ENCODE measurements around the gene IVD. TPM values are rescaled to one million over a fixed set of nuclear protein-coding genes. Genes with fewer than 3 reads are reported as not detected.

The IVD gene
- total RNA-seq, 1 donor = 12.7 TPM

GRCh38 chr15:40389824-40390595, 15.6 kb upstream of the IVD start:
- Histone ChIP-seq H3K27me3 (ENCODE audit: insufficient read depth, low read length) (no peaks in the 10 kb centered on the region), H3K4me1 (ENCODE audit: insufficient read depth, low read length) (peaks cover 46% of the 10 kb centered on the region), H3K4me3 (ENCODE audit: low read length) (no peak overlapping the region), H3K9me3 (ENCODE audit: low read depth, low read length) (no peaks in the 10 kb centered on the region)

- Histone ChIP-seq H3K4me1 (ENCODE audit: insufficient read depth, low read length) (peaks cover 68% of the 10 kb centered on the region), H3K27me3 (ENCODE audit: insufficient read depth, low read length) (no peaks in the 10 kb centered on the region), H3K9me3 (ENCODE audit: low read depth, low read length) (no peaks in the 10 kb centered on the region), H3K4me3 (ENCODE audit: low read length) (no peak overlapping the region)
Measured at GRCh38 chr15:40392986-40393948, 12.3 kb upstream of the IVD start.

DNA sequence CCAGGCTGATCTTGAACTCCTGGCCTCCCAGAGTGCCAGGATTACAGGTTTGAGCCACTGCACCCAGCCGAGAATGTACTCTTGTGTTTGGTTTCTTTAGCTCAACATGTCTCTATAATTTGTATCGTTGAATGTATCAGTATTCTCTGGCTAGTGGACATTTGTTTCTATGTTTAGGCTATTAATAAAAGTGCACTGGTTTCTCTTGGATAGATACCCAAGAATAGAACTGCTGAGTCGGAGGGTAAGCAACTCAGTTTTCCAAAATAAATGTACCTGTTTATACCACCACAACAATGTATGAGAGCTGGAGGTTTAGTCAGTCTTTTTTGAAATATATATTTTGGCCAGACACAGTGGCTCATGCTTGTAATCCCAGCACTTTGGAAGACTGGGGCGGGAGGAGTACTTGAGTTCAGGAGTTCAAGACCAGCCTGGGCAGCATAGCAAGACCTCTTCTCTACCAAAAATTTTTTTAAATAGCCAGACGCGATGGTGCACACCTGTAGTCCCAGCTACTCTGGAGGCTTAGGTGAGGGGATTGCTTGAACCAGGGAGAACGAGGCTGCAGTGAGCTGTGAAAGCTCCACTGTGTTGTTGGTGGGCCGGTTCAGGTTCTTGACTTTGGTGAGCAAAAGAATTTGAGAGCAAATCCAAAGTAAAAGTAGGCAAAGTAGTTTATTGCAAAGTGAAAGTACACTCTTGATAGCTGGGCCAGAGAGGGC, 7.7 kb upstream of the IVD start:
- Histone ChIP-seq H3K9me3 (ENCODE audit: low read depth, low read length) (no peaks in the 10 kb centered on the region), H3K27me3 (ENCODE audit: insufficient read depth, low read length) (no peaks in the 10 kb centered on the region), H3K4me3 (ENCODE audit: low read length) (no peak overlapping the region), H3K4me1 (ENCODE audit: insufficient read depth, low read length) (peaks cover 58% of the 10 kb centered on the region)

DNA sequence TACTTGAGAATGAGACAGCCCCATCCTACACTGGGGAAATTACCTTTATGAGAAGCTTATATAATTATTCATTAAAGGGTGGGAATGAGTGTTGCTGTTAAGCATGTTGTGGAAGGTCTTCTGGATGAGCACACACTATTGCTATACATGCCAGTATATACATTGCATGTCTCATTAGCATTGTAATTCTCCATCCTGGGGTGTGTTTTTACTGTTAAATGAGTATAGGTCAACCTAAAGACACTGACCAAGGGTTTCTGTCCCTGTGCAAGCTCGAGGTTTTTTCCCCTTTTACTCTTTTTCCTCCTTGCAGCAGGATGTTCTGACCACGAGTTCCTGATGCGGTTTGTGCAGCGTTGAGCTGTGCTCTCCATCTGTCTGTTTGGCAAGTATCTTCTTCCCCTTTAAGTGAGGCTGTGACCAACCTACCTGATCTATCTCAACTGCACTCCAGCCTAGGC, 7.2 kb upstream of the IVD start:
- H3K4me3 ChIP-seq (ENCODE audit: low read length) = no peak overlapping the region
- no peaks in the 10 kb centered on the region for H3K27me3 ChIP-seq (ENCODE audit: insufficient read depth, low read length)
- peaks cover 57% of the 10 kb centered on the region for H3K4me1 ChIP-seq (ENCODE audit: insufficient read depth, low read length)
- H3K9me3 ChIP-seq (ENCODE audit: low read depth, low read length) = no peaks in the 10 kb centered on the region

GRCh38 chr15:40399370-40399769, 6.2 kb upstream of the IVD start:
- H3K9me3 ChIP-seq (ENCODE audit: low read depth, low read length) = no peaks in the 10 kb centered on the region
- no peak overlapping the region for H3K4me3 ChIP-seq (ENCODE audit: low read length)
- no peaks in the 10 kb centered on the region for H3K27me3 ChIP-seq (ENCODE audit: insufficient read depth, low read length)
- H3K4me1 ChIP-seq (ENCODE audit: insufficient read depth, low read length) = peaks cover 50% of the 10 kb centered on the region

DNA sequence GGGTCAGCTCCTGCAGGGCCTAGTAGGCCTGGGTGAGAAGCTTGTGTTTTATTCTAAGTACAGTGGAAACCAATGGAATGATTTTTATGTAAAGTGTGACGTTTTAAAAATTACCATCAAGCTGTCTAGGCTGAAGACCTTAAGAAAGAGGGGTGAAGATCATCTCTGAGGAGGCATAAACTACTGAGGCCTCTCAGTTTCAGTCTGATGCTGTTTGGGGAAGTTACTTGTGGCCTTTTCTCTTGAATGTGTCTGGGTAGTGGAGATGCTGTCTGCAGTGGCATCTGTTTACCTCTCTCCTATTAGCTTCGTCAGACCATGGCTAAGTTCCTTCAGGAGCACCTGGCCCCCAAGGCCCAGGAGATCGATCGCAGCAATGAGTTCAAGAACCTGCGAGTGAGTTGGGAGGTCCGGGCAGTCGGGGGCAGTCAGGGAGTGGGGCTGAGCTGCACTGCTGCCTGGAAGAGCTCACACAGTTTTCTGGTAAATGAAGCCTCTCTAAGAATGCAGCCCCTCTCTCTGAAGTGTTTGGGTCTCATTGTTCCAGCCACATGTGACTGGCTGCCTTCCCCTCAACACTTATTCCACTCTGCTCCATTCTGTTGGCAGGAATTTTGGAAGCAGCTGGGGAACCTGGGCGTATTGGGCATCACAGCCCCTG, 1.9 kb downstream of the IVD start:
- no peaks in the 10 kb centered on the region for H3K27me3 ChIP-seq (ENCODE audit: insufficient read depth, low read length)
- no peak overlapping the region for H3K4me3 ChIP-seq (ENCODE audit: low read length)
- H3K9me3 ChIP-seq (ENCODE audit: low read depth, low read length) = no peaks in the 10 kb centered on the region
- peaks cover 30% of the 10 kb centered on the region for H3K4me1 ChIP-seq (ENCODE audit: insufficient read depth, low read length)

DNA sequence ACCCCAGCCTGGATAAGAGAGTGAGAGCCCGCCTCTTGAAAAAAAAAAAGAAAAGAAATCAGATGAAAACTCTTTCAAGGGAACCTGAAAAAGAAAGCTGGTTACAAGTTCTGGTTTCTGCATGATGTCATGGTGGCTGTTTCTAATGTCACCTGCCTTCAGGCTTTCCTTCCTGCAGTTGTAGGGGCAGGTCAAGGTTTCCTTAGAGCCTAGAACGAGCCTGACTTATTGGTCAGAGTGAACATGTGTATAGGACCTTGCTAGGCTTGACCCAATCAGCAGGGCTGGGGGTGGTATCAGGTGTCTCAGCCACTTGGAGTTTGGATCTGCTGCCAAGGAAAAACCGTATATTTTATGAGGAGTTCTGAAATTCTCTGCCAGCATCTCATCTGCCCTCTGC, 3.8 kb downstream of the IVD start:
- Histone ChIP-seq H3K27me3 (ENCODE audit: insufficient read depth, low read length) (no peaks in the 10 kb centered on the region), H3K9me3 (ENCODE audit: low read depth, low read length) (no peaks in the 10 kb centered on the region), H3K4me3 (ENCODE audit: low read length) (no peak overlapping the region), H3K4me1 (ENCODE audit: insufficient read depth, low read length) (peaks cover 30% of the 10 kb centered on the region)

DNA sequence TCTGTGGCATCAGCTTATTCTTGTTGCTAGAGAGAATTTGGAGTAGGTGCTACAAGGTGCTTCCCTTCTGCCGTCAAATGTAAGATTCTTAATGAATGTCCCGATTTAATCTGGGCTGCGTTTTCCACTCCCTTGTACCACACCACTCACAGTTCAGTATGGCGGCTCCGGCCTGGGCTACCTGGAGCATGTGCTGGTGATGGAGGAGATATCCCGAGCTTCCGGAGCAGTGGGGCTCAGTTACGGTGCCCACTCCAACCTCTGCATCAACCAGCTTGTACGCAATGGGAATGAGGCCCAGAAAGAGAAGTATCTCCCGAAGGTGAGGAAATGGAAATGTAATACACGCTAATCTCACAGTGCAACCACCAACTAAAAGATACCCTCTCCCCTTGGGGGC, 4.9 kb downstream of the IVD start:
- H3K27me3 ChIP-seq (ENCODE audit: insufficient read depth, low read length) = no peaks in the 10 kb centered on the region
- no peak overlapping the region for H3K4me3 ChIP-seq (ENCODE audit: low read length)
- H3K4me1 ChIP-seq (ENCODE audit: insufficient read depth, low read length) = peaks cover 22% of the 10 kb centered on the region
- no peaks in the 10 kb centered on the region for H3K9me3 ChIP-seq (ENCODE audit: low read depth, low read length)

- H3K9me3 ChIP-seq (ENCODE audit: low read depth, low read length) = no peaks in the 10 kb centered on the region
- H3K4me1 ChIP-seq (ENCODE audit: insufficient read depth, low read length) = peaks cover 7% of the 10 kb centered on the region
- H3K4me3 ChIP-seq (ENCODE audit: low read length) = no peak overlapping the region
- H3K27me3 ChIP-seq (ENCODE audit: insufficient read depth, low read length) = no peaks in the 10 kb centered on the region
Measured at GRCh38 chr15:40412095-40412759, 6.6 kb downstream of the IVD start.

DNA sequence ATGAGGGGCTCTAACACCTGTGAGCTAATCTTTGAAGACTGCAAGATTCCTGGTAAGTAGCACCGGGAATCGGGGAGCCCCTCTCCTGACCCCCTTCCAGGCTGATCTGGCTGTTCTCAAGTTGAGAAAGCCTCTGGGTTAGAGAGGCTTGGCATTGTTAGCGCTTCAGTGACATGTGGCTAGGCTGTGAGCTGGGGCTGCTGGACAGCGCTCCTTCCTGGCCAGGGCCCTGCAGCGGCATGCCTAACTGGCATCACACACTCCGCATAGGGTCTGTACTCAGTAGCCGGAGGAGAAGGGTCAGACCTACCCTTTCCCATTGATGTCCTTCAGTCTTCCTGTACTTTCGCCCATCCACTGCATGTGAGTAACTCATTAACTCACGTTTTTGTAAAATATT, 7.4 kb downstream of the IVD start:
- no peak overlapping the region for H3K4me3 ChIP-seq (ENCODE audit: low read length)
- no peaks in the 10 kb centered on the region for H3K27me3 ChIP-seq (ENCODE audit: insufficient read depth, low read length)
- H3K9me3 ChIP-seq (ENCODE audit: low read depth, low read length) = no peaks in the 10 kb centered on the region
- H3K4me1 ChIP-seq (ENCODE audit: insufficient read depth, low read length) = no peaks in the 10 kb centered on the region

- Histone ChIP-seq H3K4me3 (ENCODE audit: low read length) (no peak overlapping the region), H3K9me3 (ENCODE audit: low read depth, low read length) (no peaks in the 10 kb centered on the region), H3K4me1 (ENCODE audit: insufficient read depth, low read length) (no peaks in the 10 kb centered on the region), H3K27me3 (ENCODE audit: insufficient read depth, low read length) (no peaks in the 10 kb centered on the region)
Measured at GRCh38 chr15:40414816-40415215, 9.2 kb downstream of the IVD start.

DNA sequence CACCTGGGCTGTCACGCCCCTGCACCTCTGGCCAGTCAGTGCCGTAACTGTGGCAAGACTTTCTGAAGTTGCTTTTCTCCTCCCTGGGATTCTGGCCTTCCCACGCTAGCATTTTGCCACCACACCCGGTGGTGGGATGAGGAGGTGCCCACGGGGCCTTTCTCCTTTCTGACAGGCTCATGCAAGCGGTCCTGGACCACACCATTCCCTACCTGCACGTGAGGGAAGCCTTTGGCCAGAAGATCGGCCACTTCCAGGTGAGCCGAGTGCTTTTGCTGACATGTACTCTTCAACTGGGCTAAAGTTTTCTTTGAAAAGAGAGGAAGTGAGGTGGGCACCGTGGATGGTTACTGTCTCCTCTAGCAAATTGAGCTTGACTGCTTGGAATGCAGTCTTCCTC, 9.6 kb downstream of the IVD start:
- no peaks in the 10 kb centered on the region for H3K27me3 ChIP-seq (ENCODE audit: insufficient read depth, low read length)
- H3K9me3 ChIP-seq (ENCODE audit: low read depth, low read length) = no peaks in the 10 kb centered on the region
- H3K4me3 ChIP-seq (ENCODE audit: low read length) = no peak overlapping the region
- H3K4me1 ChIP-seq (ENCODE audit: insufficient read depth, low read length) = no peaks in the 10 kb centered on the region

- H3K4me3 ChIP-seq (ENCODE audit: low read length) = no peak overlapping the region
- no peaks in the 10 kb centered on the region for H3K4me1 ChIP-seq (ENCODE audit: insufficient read depth, low read length)
Measured at GRCh38 chr15:40416056-40416455, 10.5 kb downstream of the IVD start.

DNA sequence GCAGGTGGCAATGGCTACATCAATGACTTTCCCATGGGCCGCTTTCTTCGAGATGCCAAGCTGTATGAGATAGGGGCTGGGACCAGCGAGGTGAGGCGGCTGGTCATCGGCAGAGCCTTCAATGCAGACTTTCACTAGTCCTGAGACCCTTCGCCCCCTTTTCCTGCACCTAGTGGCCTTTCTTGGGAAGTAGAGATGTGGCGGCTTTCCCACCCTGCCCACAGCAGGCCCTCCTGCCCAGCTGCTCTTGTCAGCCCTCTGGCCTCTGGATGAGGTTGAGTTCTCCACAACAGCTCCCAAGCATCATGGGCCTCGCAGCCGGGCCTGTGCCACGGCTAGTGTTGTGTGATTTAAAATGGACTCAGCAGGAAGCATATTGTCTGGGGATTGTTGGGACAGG, 12.5 kb downstream of the IVD start:
- H3K4me1 ChIP-seq (ENCODE audit: insufficient read depth, low read length) = peaks cover 9% of the 10 kb centered on the region
- no peak overlapping the region for H3K4me3 ChIP-seq (ENCODE audit: low read length)
- H3K27me3 ChIP-seq (ENCODE audit: insufficient read depth, low read length) = no peaks in the 10 kb centered on the region
- no peaks in the 10 kb centered on the region for H3K9me3 ChIP-seq (ENCODE audit: low read depth, low read length)

More at GRCh38 chr15:40416056-40416455, 10.5 kb downstream of the IVD start:
- no peaks in the 10 kb centered on the region for H3K27me3 ChIP-seq (ENCODE audit: insufficient read depth, low read length)
- no peaks in the 10 kb centered on the region for H3K9me3 ChIP-seq (ENCODE audit: low read depth, low read length)

Measured in mononuclear cell (primary cell).